HepG2 (cell line): ENCODE results near the gene ITGAE. TPM values are rescaled to one million over a fixed set of nuclear protein-coding genes. Genes with fewer than 3 reads are reported as not detected.
A peak's percentile ranks its signal among the peaks of the same experiment; 100 is the strongest.

Source experiments
- HCFC1 ChIP-seq: fragments of 150-350 bp; IDR thresholded peaks from 2 replicates; pipeline ENCODE4 v1.6.1; 2014; ENCODE audit warnings: low read depth, low read length
- HDAC1 ChIP-seq: sonication (generic); formaldehyde crosslinking; IDR thresholded peaks from 2 replicates; pipeline ENCODE4 v1.5.1; 2020; ENCODE audit warnings: mild to moderate bottlenecking, missing genetic modification reagents
- HINFP ChIP-seq: sonication (generic); formaldehyde crosslinking; IDR thresholded peaks from 2 replicates; pipeline ENCODE4 v1.4.0; 2020; ENCODE audit warnings: low read depth, mild to moderate bottlenecking, missing genetic modification reagents
- HMG20B ChIP-seq: conservative IDR thresholded peaks from 2 replicates; pipeline ENCODE4 v1.6.1; 2016; ENCODE audit warnings: missing genetic modification reagents, missing compliant biosample characterization
- ONECUT2 ChIP-seq: sonication (generic); formaldehyde crosslinking; IDR thresholded peaks from 2 replicates; pipeline ENCODE4 v1.4.0; 2020; ENCODE audit warnings: missing genetic modification reagents
- PAX8 ChIP-seq: sonication (generic); formaldehyde crosslinking; IDR thresholded peaks from 2 replicates; pipeline ENCODE4 v1.8.0; 2022; ENCODE audit warnings: mild to moderate bottlenecking, missing genetic modification reagents, borderline replicate concordance
- PHF8 ChIP-seq: sonication (generic); formaldehyde crosslinking; IDR thresholded peaks from 2 replicates; pipeline ENCODE4 v1.5.0; 2020; ENCODE audit warnings: missing genetic modification reagents
- PPARG ChIP-seq: conservative IDR thresholded peaks from 2 replicates; pipeline ENCODE4 v1.6.1; 2016; ENCODE audit warnings: missing biosample characterization, missing genetic modification reagents
- RFXANK ChIP-seq: IDR thresholded peaks from 2 replicates; pipeline ENCODE4 v1.6.1; 2016
- TBL1XR1 ChIP-seq: fragments of 150-350 bp; IDR thresholded peaks from 2 replicates; pipeline ENCODE4 v1.6.1; 2014; ENCODE audit warnings: borderline replicate concordance, low read length; ENCODE audit not compliant: partially characterized antibody
- TCF7 ChIP-seq: sonication (generic); IDR thresholded peaks from 2 replicates; pipeline ENCODE4 v1.6.1; 2016; ENCODE audit warnings: antibody characterized with exemption, low read depth
- ZFP90 ChIP-seq: sonication (generic); formaldehyde crosslinking; IDR thresholded peaks from 2 replicates; pipeline ENCODE4 v1.8.0; 2022; ENCODE audit warnings: missing genetic modification reagents, mild to moderate bottlenecking, inconsistent platforms, borderline replicate concordance
- ZNF124 ChIP-seq: sonication (generic); formaldehyde crosslinking; IDR thresholded peaks from 2 replicates; pipeline ENCODE4 v1.4.0; 2020; ENCODE audit warnings: missing genetic modification reagents
- ZNF333 ChIP-seq: sonication (generic); formaldehyde crosslinking; IDR thresholded peaks from 2 replicates; pipeline ENCODE4 v1.4.0; 2020; ENCODE audit warnings: mild to moderate bottlenecking, missing genetic modification reagents, borderline replicate concordance
- ZNF33B ChIP-seq: sonication (generic); formaldehyde crosslinking; IDR thresholded peaks from 2 replicates; pipeline ENCODE4 v1.5.1; 2020; ENCODE audit warnings: mild to moderate bottlenecking, missing genetic modification reagents
- ZNF350 ChIP-seq: sonication (generic); formaldehyde crosslinking; IDR thresholded peaks from 2 replicates; pipeline ENCODE4 v1.4.0; 2020; ENCODE audit warnings: mild to moderate bottlenecking, low read depth, missing genetic modification reagents, borderline replicate concordance
- ZNF432 ChIP-seq: sonication (generic); formaldehyde crosslinking; IDR thresholded peaks from 2 replicates; pipeline ENCODE4 v1.5.0; 2020; ENCODE audit warnings: missing genetic modification reagents, mild to moderate bottlenecking, borderline replicate concordance
- ZNF468 ChIP-seq: sonication (generic); formaldehyde crosslinking; IDR thresholded peaks from 2 replicates; pipeline ENCODE4 v1.8.0; 2022; ENCODE audit warnings: mild to moderate bottlenecking, moderate library complexity, missing genetic modification reagents
- ZNF484 ChIP-seq: sonication (generic); formaldehyde crosslinking; IDR thresholded peaks from 2 replicates; pipeline ENCODE4 v1.5.1; 2020; ENCODE audit warnings: mild to moderate bottlenecking, low read depth, missing genetic modification reagents, borderline replicate concordance
- ZNF644 ChIP-seq: IDR thresholded peaks from 2 replicates; pipeline ENCODE4 v1.6.1; 2016; ENCODE audit warnings: low read depth
- ZNF713 ChIP-seq: sonication (generic); formaldehyde crosslinking; IDR thresholded peaks from 2 replicates; pipeline ENCODE4 v1.4.0; 2020; ENCODE audit warnings: mild to moderate bottlenecking, missing genetic modification reagents
- polyA plus RNA-seq, 8 experiments: library from polyadenylated mRNA; depleted of rRNA in 3 of 8; stranded (reverse) in 7 of 8; unstranded in 1 of 8; fragments of >200 nt; fragmentation: Illumina TruSeq in 4 of 8; extraction: Trizol in 4 of 8; gene quantifications; 2 replicates each; pipeline versions ENCODE4 v1.2.1 to v1.2.3, GENCODE V29; 2011 to 2016; ENCODE audit warnings: low read depth in 4 of 8, missing spikeins in 1 of 8, mixed read lengths in 1 of 8; ENCODE audit not compliant: insufficient read depth in 1 of 8
- total RNA-seq, 5 experiments: library from RNA; depleted of rRNA; stranded (reverse); fragments of >200 nt; fragmentation: Illumina TruSeq; extraction: Trizol; gene quantifications; 2 replicates each; pipeline ENCODE4 v1.2.3, GENCODE V29; 2016; ENCODE audit warnings: low read depth in 1 of 5
- TF ChIP-seq, protein P1 (sequence below): sonication (generic); formaldehyde crosslinking; IDR thresholded peaks from 2 replicates; pipeline ENCODE4 v1.4.0; 2020; ENCODE audit warnings: mild to moderate bottlenecking, low read depth, missing genetic modification reagents
- TF ChIP-seq, protein P2 (sequence below): sonication (generic); formaldehyde crosslinking; IDR thresholded peaks from 2 replicates; pipeline ENCODE4 v1.4.0; 2020; ENCODE audit warnings: missing genetic modification reagents, low read depth, mild to moderate bottlenecking, borderline replicate concordance
- TF ChIP-seq, protein P3 (sequence below): sonication (generic); formaldehyde crosslinking; IDR thresholded peaks from 2 replicates; pipeline ENCODE4 v1.9.0; 2021; ENCODE audit warnings: missing genetic modification reagents, borderline replicate concordance

ITGAE gene
- total and polyA plus RNA-seq, 2 of the 13 experiments (the other 11 are each of a cell fraction or from before 2014, with no cell fraction given) = 42.3 to 49.0 TPM

DNA sequence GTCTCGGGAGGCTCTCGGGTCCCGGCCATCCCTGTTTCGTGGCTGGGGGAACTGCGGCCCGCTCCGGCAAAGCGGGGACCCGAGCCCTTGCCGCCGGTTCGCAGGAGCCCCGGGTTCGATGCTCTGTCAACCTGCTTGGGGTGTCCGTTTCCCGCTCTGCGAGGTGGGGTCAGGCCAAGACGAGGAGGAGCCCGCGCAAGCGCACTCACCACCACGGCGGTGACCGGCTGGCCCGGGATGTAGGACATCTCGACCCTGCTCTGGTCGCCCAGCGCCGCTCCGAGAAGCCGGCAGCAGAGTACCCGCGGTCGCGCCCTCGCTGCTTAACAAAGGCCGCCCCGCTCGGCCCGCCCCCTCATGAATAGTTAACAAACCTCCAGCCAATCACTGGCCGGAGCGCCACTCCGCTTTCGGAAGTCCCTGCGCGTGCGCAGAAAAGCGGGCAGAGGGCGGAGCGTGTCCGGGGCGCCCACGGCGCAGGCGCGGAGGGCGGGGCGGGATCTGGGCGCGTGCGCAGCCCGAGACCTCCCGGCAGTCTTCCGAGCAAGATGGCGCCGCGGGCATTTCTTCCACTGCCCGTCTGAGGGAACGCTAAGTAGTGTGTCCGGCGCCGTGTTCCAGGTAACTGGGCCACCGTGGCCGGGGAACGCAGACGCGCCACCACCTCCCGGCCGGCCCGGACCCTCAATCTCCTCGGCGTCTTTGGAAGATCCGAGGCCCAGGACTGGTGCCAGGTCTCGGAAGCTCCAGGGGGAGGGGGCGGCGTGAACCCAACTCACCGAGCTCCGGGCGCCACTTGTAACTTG lies 132.5 kb downstream of the ITGAE start, which contains the start of the genes EMC6 and TAX1BP3 (continued):
- TF ChIP-seq ZNF350 (CRISPR knock-in tag) (peak; percentile 88), PPARG (no peak), ONECUT2 (no peak), RFXANK (CRISPR knock-in tag) (no peak), TCF7 (no peak), PAX8 (no peak), ZNF124 (CRISPR knock-in tag) (peak; percentile 34; the same call in 1 of the 2 replicates), HDAC1 (no peak), HCFC1 (no peak), ZNF33B (CRISPR knock-in tag) (no peak), ZNF484 (CRISPR knock-in tag) (no peak), ZNF713 (CRISPR knock-in tag) (0 out of 2 replicates have a peak, but pooled peaks have one; percentile 39), ZNF333 (CRISPR knock-in tag) (no peak), HMG20B (CRISPR knock-in tag) (no peak), ZNF468 (CRISPR knock-in tag) (0 out of 2 replicates have a peak, but pooled peaks have one; percentile 71), ZNF644 (CRISPR knock-in tag) (no peak), PHF8 (CRISPR knock-in tag) (peak; percentile 91), ZFP90 (peak; percentile 92), TBL1XR1 (no peak), HINFP (no peak; the same call in 1 of the 2 replicates), ZNF432 (CRISPR knock-in tag) (no peak)
- TF ChIP-seq, protein P1, sequence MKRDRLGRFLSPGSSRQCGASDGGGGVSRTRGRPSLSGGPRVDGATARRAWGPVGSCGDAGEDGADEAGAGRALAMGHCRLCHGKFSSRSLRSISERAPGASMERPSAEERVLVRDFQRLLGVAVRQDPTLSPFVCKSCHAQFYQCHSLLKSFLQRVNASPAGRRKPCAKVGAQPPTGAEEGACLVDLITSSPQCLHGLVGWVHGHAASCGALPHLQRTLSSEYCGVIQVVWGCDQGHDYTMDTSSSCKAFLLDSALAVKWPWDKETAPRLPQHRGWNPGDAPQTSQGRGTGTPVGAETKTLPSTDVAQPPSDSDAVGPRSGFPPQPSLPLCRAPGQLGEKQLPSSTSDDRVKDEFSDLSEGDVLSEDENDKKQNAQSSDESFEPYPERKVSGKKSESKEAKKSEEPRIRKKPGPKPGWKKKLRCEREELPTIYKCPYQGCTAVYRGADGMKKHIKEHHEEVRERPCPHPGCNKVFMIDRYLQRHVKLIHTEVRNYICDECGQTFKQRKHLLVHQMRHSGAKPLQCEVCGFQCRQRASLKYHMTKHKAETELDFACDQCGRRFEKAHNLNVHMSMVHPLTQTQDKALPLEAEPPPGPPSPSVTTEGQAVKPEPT = no peak; the same call in 1 of the 2 replicates
- TF ChIP-seq, protein P2, sequence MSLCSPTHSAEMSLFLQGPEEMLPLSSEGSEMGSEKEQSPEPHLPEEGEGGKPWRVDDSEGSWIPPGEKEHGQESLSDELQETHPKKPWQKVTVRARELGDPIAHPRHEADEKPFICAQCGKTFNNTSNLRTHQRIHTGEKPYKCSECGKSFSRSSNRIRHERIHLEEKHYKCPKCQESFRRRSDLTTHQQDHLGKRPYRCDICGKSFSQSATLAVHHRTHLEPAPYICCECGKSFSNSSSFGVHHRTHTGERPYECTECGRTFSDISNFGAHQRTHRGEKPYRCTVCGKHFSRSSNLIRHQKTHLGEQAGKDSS = no peak
- TF ChIP-seq, protein P3, sequence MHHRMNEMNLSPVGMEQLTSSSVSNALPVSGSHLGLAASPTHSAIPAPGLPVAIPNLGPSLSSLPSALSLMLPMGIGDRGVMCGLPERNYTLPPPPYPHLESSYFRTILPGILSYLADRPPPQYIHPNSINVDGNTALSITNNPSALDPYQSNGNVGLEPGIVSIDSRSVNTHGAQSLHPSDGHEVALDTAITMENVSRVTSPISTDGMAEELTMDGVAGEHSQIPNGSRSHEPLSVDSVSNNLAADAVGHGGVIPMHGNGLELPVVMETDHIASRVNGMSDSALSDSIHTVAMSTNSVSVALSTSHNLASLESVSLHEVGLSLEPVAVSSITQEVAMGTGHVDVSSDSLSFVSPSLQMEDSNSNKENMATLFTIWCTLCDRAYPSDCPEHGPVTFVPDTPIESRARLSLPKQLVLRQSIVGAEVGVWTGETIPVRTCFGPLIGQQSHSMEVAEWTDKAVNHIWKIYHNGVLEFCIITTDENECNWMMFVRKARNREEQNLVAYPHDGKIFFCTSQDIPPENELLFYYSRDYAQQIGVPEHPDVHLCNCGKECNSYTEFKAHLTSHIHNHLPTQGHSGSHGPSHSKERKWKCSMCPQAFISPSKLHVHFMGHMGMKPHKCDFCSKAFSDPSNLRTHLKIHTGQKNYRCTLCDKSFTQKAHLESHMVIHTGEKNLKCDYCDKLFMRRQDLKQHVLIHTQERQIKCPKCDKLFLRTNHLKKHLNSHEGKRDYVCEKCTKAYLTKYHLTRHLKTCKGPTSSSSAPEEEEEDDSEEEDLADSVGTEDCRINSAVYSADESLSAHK (CRISPR knock-in tag) = peak; percentile 51; the same call in 1 of the 2 replicates
